ENCODE results near the gene PABPC3.

DNA sequence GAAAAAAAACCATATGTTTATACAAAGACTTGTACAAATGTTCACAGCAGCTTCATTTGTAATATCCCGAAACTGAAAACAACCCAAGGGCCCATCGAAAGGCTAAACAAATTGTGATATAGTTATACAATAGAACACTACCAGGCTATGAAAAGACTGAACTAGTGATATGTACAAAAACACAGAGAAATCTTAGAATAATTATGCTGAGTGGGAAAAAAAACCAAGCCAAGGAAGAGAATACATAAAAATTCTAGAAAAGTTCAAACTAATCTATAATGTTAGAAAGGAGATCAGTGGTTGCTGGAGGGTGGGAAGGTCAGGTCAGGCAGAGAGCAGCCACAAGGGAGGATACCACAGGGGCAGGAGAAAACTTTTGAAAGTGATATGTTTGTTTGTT is 7.8 kb downstream of the PABPC3 start:
- no peak for TF ChIP-seq POLR2A (IDR thresholded peaks at IDR 0.05)
- no peak for TF ChIP-seq POLR2AphosphoS5 (IDR thresholded peaks at IDR 0.05)

All from spleen (tissue), 3 donors.